GM21423 (cell line): ENCODE measurements around the gene PCP2.
A peak's percentile ranks its signal among the peaks of the same experiment; 100 is the strongest.
"Not testable (repeated sequence)": the region's sequence is repeated elsewhere in the genome, so short reads cannot be mapped to it uniquely, and the experiment has no call there.

ENCODE experiments used
- ATAC-seq: cut with Tn5 transposase; IDR thresholded peaks from one replicate; pipeline ENCODE4 v1.9.1; 2021; ENCODE audit warnings: mild to moderate bottlenecking, moderate library complexity; ENCODE audit not compliant: unreplicated experiment

Gene PCP2

DNA sequence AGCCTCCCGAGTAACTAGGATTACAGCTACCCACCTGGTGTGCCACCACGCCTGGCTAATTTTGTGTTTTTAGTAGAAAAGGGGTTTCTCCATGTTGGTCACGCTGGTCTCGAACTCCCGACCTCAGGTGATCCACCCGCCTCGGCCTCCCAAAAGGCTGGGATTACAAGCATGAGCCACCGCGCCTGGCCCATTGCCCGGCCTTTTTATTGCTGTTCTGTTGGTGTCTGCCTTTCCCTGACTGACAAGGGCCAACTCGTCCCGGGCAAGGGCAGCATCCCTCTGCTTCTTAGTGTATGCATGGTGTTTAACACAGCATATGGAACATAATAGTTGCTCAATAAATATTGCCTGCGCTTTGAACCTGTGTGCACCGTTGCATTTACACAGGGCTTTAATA is 29.1 kb upstream of the PCP2 start:
- ATAC-seq: no peak

DNA sequence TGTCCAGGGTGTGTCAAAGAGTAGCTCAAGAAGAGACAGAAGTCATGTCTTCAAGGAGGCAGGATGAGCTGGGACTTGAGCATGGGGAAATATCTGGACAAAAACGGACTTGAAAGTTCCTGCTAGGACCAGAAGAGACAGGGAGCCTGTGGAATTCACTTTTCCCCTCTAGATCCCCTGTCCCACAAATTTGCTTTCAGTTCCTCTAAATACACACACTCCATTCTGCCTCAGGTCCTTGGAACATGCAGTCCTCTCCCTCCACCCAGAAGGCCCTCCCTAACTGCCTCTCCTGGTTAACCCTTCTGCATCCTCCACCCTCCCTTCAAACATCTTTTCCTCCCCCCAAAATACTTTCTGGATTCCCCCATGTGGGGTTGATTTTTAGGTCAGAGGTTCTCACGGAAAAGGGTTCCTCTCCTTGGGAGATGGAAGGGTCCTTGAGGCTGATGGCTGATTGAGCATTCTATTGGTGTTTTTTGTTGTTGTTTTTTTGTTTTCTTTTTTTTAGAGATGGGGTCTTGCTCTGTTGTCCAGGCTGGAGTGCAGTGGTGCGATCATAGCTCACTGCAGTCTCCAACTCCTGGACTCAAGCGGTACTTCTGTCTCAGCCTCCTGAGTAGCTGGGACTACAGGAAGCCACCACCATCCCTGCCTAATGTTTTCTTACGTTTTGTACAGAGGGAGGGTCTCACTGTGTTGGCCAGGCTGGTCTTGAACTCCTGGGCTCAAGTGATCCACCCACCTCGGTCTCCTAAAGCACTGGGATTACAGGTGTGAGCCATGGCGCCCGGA is 28.4 kb upstream of the PCP2 start:
- no peak for ATAC-seq

DNA sequence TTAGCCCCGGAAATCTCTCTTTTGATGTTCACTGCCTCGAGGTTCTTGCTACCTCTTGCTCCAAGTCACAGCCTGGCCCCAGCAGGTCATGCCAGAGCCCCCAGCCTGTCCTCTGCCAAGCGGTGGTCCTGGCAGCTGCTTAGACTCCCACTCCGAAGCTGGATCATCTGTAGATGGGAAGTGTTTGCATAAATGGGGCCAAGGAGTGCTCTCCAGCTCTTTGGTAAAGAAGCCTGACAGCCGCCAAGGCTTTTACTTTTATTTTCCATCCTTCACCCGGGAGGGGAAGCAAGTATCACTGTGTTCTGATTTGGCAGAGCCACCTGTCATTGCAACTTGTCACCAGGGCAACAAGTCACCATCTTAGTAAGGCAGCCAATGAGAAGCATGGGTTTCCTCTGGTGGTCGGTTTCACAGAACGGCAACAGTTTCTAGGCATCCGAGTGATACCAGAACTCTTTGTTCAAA is 24.7 kb upstream of the PCP2 start:
- peak; percentile 68 for ATAC-seq

DNA sequence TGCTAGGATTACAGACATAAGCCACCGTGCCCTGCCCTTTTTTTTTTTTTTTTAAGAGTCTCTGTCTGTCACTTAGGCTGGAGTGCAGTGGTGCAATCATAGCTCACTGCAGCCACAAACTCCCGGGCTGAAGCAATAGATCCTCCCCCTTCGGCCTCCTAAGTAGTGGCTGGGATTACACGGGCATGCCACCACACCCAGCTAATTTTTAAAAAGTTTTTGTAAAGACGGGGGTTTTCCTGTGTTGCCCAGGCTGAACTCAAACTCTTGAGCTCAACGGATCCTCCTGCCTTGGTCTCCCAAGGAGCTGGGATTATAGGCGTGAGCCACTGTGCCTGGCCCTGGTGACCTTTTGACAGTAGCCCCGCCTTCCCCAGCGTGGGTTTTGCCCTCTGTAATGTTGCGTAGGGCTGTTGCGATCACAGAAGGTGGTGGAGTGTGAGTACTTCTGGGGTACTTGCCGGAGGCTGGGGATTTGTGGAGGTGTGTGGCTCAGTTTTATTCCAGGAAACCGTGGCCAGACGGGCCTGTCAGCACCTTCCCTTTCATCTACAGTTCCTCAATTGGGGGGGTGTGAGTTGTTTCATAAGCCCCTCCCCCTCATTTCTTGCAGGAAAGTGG is 23.7 kb upstream of the PCP2 start:
- no peak for ATAC-seq

DNA sequence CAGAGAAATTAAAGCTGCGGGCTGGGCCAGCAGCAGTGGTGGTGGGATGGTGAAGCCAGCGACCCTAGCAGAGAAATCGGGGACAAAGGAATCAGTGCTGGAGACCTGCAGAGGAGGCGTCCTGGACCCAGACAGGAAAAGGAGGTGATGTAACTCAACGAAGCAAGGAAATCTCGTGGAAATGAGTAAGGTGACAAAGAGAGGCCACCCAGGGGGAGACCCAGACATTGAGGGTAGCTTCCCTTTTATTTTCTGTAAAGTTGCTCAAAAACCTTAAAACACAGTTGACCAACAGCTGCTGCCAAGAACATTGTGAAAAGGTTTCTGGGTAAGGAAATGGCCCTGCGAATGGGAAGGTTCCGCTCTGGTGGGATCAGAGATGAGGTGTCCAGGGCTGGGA is 22.1 kb upstream of the PCP2 start:
- no peak for ATAC-seq

DNA sequence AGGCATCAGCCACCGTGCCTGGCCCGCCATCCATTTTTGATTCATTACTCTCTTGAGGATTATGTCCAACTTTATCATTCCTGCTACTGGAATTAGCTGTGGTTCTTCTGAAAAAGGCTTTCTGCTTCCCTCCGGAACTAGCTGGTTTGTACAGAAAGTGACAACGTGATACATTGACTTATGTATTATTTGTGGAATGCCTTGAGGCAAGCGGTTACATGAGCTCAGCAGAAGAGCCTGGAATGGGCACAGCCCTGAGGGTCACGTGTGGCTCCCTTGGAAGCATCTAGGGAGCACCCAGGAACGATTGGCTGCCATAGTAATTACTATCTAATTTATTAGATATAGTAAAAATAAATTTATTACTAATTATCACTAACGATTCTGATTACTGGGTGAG is 20.9 kb upstream of the PCP2 start:
- ATAC-seq: no peak

DNA sequence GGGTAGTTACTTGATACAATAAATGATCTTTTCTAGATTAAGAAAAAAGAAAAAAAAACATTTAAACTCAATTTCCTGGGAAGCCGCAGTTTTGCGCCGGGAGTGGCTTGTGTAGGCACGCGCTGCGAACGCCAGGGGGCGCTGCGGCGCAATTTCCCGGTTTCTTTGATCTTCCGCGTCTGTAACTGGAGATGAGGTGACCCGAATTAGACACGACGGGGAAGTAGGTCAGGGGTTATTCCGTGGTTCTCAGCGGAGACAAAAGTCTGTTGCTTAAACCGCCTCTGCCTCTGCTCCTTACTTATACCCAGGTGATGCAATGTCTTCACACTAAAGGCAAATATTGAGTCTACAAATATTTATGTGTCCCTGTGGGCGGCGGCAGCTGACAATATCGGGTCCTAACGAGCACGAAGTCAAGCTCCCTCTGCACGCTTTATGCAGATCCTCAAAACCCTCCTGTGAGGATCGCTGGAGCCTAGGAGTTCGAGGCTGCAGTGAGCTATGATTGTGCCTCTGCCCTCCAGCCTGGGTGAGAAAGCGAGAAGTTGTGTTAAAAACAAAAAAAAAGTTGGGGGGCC is 18.6 kb upstream of the PCP2 start:
- no peak for ATAC-seq

DNA sequence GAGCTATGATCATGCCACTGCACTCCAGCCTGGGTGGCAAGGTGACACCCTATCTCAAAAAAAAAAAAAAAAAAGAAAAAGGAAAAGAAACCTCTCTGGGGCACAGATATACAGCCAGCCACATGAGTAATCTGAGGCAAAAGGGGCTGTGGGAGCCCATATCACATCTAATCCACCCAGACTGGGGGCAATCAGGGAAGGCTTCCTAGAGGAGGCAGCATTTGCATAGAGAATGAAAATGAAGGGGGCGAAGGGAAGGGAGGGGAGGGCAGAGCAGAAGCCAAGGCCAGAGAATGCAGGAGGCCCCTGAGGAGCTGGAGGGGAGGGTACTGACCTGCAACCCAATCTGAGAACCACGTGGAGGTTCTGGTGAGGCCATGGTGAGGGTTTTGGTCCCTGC is 16.6 kb upstream of the PCP2 start:
- no peak for ATAC-seq

DNA sequence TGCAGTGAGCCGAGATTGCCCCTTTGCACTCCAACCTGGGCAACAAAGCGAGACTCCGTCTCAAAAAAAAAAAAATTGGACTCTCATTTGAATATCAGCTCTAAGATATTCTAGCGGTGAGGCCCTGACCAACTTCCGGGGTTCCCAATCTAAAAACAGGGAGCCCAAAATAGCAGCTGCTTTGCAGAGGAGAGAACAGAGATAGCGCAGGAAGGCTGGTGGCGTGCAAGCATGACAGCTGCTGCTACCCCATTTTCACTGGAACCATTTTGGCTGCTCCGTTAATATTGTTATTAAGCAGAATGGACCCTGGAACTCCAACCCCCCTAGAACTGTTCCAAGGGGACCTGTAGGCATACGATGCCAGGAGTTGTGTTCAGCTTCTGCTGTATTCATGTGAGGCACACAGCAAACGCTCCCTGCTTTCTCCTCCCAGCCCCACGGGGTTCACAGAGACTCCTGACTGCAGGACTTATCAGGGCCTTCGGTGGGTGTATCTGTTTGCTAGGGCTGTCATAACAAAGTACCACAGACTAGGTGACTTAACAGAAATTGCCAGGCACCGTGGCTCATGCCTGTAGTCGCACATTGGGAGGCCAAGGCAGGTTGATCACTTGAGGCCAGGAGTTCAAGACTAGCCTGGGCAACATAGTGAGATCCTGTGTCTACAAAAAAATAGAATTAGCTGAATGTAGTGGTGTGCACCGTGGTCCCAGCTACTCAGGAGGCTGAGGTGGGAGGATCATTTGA is 14.9 kb upstream of the PCP2 start:
- no peak for ATAC-seq

DNA sequence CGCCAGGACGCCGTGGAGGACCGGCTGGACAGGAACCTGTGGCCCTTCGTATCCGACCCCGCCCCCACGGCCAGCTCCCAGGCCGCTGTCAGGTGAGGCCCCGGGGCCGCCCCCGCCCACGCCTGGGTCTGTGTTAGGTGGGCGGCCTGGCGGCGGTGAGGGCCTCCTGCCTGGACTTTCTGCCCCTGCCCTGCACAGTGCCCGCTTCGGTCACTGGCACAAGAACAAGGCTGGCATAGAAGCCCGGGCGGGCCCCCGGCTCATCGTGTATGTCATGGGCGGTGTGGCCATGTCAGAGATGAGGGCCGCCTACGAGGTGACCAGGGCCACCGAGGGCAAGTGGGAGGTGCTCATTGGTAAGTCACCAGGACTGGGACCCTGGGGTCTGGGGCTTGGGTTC is 13.6 kb upstream of the PCP2 start:
- ATAC-seq: no peak

DNA sequence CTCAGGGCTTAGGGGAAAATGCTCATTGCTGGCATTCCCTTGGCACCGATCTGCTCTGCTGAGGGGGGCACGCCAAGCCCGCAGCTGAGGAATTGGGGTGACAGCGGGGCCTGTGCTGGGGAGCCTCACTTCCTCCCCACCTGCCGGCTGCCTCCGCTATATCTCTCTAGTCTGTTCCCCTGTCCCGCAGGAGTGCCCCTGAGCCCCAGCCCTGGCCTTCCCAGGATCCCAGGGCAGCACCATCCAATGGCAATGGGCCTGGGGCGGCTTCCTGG is 12.8 kb upstream of the PCP2 start:
- ATAC-seq: no peak

DNA sequence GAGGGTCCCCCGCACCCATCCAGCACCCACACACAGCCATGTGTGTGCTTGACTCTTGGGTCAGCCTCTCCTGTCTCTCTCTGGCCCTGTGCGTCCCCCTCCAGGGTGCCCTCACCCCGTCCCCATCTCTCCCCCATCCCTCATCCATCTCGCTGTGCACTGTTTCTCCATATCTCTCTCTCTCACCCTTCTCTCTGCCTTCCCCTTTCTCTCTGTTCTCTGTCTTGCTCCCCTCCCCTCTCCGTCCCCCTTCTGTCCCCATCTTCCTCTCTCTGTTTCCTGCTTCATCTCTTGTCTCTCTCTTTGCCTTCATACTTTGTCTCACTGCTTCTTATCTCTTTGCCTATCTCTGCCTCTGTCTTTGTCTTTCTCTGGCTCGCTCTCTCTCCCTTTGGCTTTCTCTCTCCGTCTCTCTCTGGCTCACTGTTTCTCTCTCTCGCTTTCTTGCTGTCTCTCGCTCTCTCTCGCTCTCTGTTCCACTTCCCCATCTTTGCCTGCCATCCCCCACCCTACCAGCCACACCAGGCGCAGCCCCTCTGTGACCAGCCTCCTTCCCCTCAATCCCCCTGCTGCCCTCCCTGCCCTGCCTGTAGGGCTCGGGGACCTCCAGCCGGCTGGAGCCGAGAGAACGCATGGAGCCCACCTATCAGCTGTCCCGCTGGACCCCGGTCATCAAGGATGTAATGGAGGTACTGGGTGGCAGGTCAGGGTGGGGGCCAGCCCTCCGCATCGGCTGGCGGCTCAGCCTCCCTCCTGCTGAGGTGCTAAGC is 12.3 kb upstream of the PCP2 start:
- ATAC-seq: no peak

DNA sequence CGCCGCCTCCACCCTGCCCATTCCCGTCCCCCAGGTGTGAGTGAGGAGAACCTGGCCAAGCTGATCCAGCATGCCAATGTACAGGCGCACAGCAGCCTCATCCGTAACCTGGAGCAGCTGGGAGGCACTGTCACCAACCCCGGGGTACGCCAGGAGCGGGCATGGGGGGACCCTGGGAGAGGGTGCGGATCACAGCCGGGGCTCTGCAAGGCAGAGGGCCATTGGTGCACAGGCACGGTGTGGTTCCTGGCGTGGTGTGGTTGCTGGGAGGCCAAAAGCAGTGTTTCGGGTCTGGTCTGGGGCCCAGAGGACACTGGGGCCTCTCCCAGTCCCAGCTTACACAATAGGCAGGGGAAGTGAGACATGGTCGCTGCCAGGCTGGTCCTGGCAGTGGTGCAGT is 11.6 kb upstream of the PCP2 start:
- ATAC-seq: no peak

DNA sequence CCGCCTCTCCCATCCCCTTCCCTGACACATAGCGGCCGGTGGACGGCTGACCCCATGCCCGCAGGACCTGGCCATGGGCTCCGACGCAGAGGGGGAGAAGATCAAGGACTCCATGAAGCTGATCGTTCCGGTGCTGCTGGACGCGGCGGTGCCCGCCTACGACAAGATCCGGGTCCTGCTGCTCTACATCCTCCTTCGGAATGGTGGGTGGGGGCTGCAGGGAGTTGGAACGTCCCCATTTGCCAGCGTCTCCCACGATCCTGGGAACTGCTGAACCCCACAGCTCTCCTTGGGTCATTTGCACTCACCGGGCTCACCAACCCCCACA is 11.0 kb upstream of the PCP2 start:
- no peak for ATAC-seq

DNA sequence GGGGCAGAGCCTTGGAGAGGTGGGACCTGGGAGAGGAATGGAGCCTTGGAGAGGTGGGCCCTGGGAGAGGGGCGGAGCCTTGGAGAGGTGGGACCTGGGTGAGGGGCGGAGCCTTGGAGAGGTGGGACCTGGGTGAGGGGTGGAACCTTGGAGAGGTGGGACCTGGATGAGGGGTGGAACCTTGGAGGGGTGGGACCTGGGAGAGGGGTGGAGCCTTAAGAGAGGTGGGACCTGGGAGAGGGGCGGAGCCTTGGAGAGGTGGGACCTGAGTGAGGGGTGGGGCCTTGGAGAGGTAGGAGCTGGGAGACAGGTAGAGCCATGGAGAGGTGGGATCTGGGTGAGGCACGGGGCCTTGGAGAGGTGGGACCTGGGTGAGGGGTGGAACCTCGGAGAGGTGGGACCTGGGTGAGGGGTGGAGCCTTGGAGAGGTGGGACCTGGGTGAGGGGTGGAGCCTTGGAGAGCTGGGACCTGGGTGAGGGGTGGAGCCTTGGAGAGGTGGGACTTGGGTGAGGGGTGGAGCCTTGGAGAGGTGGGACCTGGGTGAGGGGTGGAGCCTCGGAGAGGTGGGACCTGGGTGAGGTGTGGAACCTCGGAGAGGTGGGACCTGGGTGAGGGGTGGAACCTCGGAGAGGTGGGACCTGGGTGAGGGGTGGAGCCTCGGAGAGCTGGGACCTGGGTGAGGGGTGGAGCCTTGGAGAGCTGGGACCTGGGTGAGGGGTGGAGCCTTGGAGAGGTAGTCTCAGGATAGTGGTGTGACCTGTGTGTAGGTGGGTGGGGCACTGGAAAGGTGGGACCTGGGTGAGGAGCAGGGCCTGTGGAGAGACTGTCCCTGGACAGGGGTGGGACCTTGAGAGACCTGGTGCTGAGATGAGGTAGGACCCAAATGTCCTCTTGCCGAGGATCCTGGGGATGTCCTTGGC is 10.4 kb upstream of the PCP2 start:
- not testable (repeated sequence) for ATAC-seq

DNA sequence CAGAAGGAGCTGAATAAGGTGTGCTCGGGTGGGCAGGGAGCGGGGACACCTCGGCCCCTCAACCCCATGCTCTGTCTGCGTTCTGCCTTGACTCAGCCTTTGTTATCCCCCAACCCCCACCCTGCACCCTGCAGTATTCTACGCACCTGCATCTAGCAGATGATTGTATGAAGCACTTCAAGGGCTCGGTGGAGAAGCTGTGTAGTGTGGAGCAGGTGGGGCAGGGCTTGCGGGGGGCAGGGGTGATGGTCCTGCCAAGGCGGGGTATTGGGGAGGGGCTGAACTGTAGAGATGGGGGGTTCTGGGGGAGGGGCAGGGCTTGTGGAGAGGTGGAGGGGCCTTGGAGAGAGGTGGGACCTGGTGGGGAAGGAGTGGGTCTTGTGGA is 9.5 kb upstream of the PCP2 start:
- no peak for ATAC-seq

DNA sequence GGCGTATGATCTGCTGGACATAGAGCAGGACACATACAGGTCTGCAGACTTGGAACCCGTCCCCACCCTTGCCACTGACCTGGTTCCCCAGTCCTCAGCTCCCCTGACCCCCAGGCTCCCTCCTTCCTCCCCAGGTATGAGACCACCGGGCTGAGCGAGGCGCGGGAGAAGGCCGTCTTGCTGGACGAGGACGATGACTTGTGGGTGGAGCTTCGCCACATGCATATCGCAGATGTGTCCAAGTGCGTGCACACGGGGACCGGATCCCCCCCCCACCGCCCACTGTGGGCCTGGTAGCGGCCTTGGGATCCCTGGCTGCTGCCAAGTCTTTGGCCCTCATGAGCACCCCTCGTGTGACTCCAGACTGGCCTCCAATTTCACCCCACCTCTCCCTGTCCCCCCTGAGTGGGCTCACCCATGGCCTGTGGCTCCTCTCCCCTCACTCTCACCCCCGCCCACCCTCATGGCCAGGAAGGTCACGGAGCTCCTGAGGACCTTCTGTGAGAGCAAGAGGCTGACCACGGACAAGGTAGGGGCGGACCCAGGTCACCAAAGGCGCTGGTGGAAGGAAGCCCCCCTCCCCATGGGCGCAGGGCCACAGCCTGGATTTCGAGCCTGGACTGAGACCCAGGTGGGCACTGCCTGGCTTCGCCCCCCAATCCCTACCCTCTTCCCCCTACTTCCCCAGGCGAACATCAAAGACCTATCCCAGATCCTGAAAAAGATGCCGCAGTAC is 8.9 kb upstream of the PCP2 start:
- ATAC-seq: no peak

DNA sequence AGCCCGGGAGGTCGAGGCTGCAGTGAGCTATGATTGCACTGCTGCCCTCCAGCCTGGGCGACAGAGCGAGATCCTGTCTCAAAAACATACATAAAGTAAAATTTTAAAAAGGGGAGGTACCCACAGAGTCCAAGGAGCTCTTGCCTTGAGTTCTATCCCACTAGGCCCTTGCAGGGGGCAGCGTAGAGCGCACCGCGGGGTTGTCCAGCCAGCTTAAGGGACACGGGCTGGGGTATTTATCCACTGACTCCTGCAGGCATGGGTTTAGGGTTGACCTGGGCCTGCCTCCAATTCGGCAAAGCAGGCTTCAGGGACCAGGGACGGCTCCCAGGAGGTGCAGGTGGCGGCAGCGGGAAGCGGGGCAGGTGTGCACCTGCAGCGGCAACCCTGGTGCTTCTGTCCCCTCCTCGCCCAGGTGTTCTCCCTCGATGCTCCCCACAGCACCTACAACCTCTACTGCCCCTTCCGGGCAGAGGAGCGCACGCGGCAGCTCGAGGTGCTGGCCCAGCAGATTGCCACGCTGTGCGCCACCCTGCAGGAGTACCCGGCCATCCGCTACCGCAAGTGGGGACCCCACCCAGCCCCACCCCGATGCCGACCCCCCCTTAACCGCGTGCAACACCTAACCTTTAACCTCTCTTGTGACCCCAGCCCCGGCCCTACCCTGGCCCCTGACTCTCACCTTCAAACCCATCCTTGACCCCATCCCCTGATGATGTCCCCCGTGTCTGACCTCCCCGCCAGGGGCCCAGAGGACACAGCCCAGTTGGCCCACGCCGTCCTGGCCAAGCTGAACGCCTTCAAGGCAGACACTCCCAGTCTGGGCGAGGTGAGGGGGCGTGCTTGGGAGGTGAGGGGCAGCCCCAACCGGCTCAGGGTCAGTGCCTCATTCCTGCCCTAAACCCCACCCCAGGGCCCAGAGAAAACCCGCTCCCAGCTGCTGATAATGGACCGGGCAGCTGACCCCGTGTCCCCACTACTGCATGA is 8.1 kb upstream of the PCP2 start:
- ATAC-seq: no peak
